ENCODE data around the gene MASTL. TPM values are rescaled to one million over a fixed set of nuclear protein-coding genes. Genes with fewer than 3 reads are reported as not detected.

MASTL gene
- total RNA-seq (2022; extraction: Qiagen RNA extraction; ENCODE audit: low read depth) = 19.1 to 24.5 TPM (median 23.6 TPM) in 5 replicates

GRCh38 chr10:27155066-27155754 is at the start of gene MASTL:
TSS of gene MASTL (plus strand) at chr10:27155352. CDS start at chr10:27155427, 75 bp downstream.

Other genes with a start within 250 kb of the MASTL start
- gene ANKRD26, start 54.9 kb upstream of the MASTL start, total RNA-seq (2022; extraction: Qiagen RNA extraction; ENCODE audit: low read depth) = 2.1 to 3.8 TPM (median 3.3 TPM) in 5 replicates
- gene YME1L1, start 968 bp upstream of the MASTL start, total RNA-seq (2022; extraction: Qiagen RNA extraction; ENCODE audit: low read depth) = 92.0 to 117 TPM (median 104 TPM) in 5 replicates
- 26.8 to 34.0 TPM (median 30.3 TPM) in 5 replicates for gene ACBD5, start 85.4 kb downstream of the MASTL start, total RNA-seq (2022; extraction: Qiagen RNA extraction; ENCODE audit: low read depth)